ENCODE results near the gene SNX21. TPM values are rescaled to one million over a fixed set of nuclear protein-coding genes. Genes with fewer than 3 reads are reported as not detected.
A peak's percentile ranks its signal among the peaks of the same experiment; 100 is the strongest.

The SNX21 gene
- total and polyA plus RNA-seq, 2 experiments from 2014 or later: 42.7 to 270 TPM

- no peak overlapping the region for H3K4me3 ChIP-seq
- peaks cover 9% of the 10 kb centered on the region for H3K4me1 ChIP-seq (ENCODE audit: low read depth)
- H3K36me3 ChIP-seq: peaks cover 12% of the 10 kb centered on the region
- DNase-seq (ENCODE audit: low read depth in 1 of 2, low spot score in 1 of 2): no peak
- no peak overlapping the region for H3K27ac ChIP-seq
- H3K9me3 ChIP-seq (ENCODE audit: low read depth): no peaks in the 10 kb centered on the region
- no peaks in the 10 kb centered on the region for H3K27me3 ChIP-seq
- no peak for TF ChIP-seq CTCF (IDR thresholded peaks at IDR 0.05; ENCODE audit: low read depth, low read length)
Observed at GRCh38 chr20:45886590-45887345, 53.2 kb downstream of the SNX21 start.

- no peak for DNase-seq (ENCODE audit: low read depth in 1 of 2, low spot score in 1 of 2)
- no peak within 1 kb of the TSS for H3K4me3 ChIP-seq
- no peak for TF ChIP-seq CTCF (IDR thresholded peaks at IDR 0.05; ENCODE audit: low read depth, low read length)
- H3K27me3 ChIP-seq: no peaks in the 10 kb centered on the region
- no peak within 1 kb of the TSS for H3K27ac ChIP-seq
- no peaks in the 10 kb centered on the region for H3K9me3 ChIP-seq (ENCODE audit: low read depth)
- peaks cover 12% of the 10 kb centered on the region for H3K36me3 ChIP-seq
- peaks cover 9% of the 10 kb centered on the region for H3K4me1 ChIP-seq (ENCODE audit: low read depth)
Observed at GRCh38 chr20:45887346-45887715, 53.7 kb downstream of the SNX21 start, which contains the start of gene SPATA25. Gene SPATA25 (minus strand): TSS chr20:45887622. CDS start chr20:45887590, 32 bp downstream.

- no peaks in the 10 kb centered on the region for H3K9me3 ChIP-seq (ENCODE audit: low read depth)
Observed at GRCh38 chr20:45888681-45889080, 55.1 kb downstream of the SNX21 start.

GRCh38 chr20:45890077-45890984, 56.7 kb downstream of the SNX21 start:
- DNase-seq (ENCODE audit: low read depth in 1 of 2, low spot score in 1 of 2): peak; percentile 91 to 92
- TF ChIP-seq CTCF (IDR thresholded peaks at IDR 0.05; ENCODE audit: low read depth, low read length): peak; percentile 78
- H3K36me3 ChIP-seq: peaks cover 24% of the 10 kb centered on the region
- H3K27ac ChIP-seq: peak overlapping the region; percentile 95
- peak overlapping the region; percentile 71 for H3K4me3 ChIP-seq
- peaks cover 9% of the 10 kb centered on the region for H3K4me1 ChIP-seq (ENCODE audit: low read depth)
- no peaks in the 10 kb centered on the region for H3K27me3 ChIP-seq
- no peaks in the 10 kb centered on the region for H3K9me3 ChIP-seq (ENCODE audit: low read depth)

More at GRCh38 chr20:45888681-45889080, 55.1 kb downstream of the SNX21 start:
- H3K4me3 ChIP-seq: no peak overlapping the region
- no peaks in the 10 kb centered on the region for H3K27me3 ChIP-seq
- no peak for DNase-seq (ENCODE audit: low read depth in 1 of 2, low spot score in 1 of 2)
- H3K36me3 ChIP-seq: peaks cover 9% of the 10 kb centered on the region
- no peak for TF ChIP-seq CTCF (IDR thresholded peaks at IDR 0.05; ENCODE audit: low read depth, low read length)
- peaks cover 9% of the 10 kb centered on the region for H3K4me1 ChIP-seq (ENCODE audit: low read depth)
- H3K27ac ChIP-seq: no peak overlapping the region

GRCh38 chr20:45890985-45891983, 57.7 kb downstream of the SNX21 start, which contains the start of the genes CTSA and NEURL2:
Gene CTSA (plus strand): TSS chr20:45891335. CDS start chr20:45891569, 234 bp downstream.
Gene NEURL2 (minus strand): TSS chr20:45891208. CDS start chr20:45890991, 217 bp downstream.
- Histone ChIP-seq H3K4me3 (peak within 1 kb of the TSS; percentile 71), H3K4me1 (ENCODE audit: low read depth) (peaks cover 9% of the 10 kb centered on the region), H3K9me3 (ENCODE audit: low read depth) (no peaks in the 10 kb centered on the region), H3K27me3 (no peaks in the 10 kb centered on the region), H3K36me3 (peaks cover 32% of the 10 kb centered on the region), H3K27ac (peak within 1 kb of the TSS; percentile 95)
- no peak for TF ChIP-seq CTCF (IDR thresholded peaks at IDR 0.05; ENCODE audit: low read depth, low read length)
- DNase-seq (ENCODE audit: low read depth in 1 of 2, low spot score in 1 of 2): peak; percentile 96

Data from cardiac muscle cell (in vitro differentiated cells and primary cell).